T-helper 17 cell (primary cell): Measurements from ENCODE around the gene SKAP2. TPM values are rescaled to one million over a fixed set of nuclear protein-coding genes. Genes with fewer than 3 reads are reported as not detected.

Experiments used
- ATAC-seq: fragments of 150-1000 bp; cut with Tn5 transposase; 2 replicates; pipeline ENCODE4 v1.10.0; 2021; ENCODE audit warnings: mild to moderate bottlenecking, moderate library complexity
- DNase-seq, 3 donors: peaks; one replicate each; pipeline versions ENCODE4 v3.0.0 to v3.0.0-alpha.2; 2020 to 2021
- H3K9me3 ChIP-seq: one replicate; pipeline ENCODE4 v1.7.0; 2013; ENCODE audit warnings: low read length, mild to moderate bottlenecking; ENCODE audit not compliant: control insufficient read depth, poor library complexity, severe bottlenecking
- H3K27ac Mint-ChIP-seq: one replicate; pipeline ENCODE4 v1.8.0; 2022; ENCODE audit warnings: mild to moderate bottlenecking, moderate library complexity, mixed read lengths
- H3K27me3 Mint-ChIP-seq: one replicate; pipeline ENCODE4 v1.8.0; 2022; ENCODE audit warnings: mixed read lengths
- H3K36me3 Mint-ChIP-seq: one replicate; pipeline ENCODE4 v1.8.0; 2022; ENCODE audit warnings: low read depth, mixed read lengths
- H3K4me1 Mint-ChIP-seq: one replicate; pipeline ENCODE4 v1.8.0; 2022; ENCODE audit warnings: mild to moderate bottlenecking, mixed read lengths
- H3K4me3 Mint-ChIP-seq: one replicate; pipeline ENCODE4 v1.8.0; 2022; ENCODE audit warnings: mild to moderate bottlenecking, moderate library complexity, mixed read lengths
- total RNA-seq, 4 donors: library from RNA in 2 of 4; stranded (reverse) in 2 of 4; gene quantifications; one replicate each; pipeline ENCODE4 v1.2.3 and lab custom pipeline; 2022 to 2026

Gene SKAP2
- total RNA-seq, 2 donors from 2014 or later: 5.6 to 13.7 TPM

DNA sequence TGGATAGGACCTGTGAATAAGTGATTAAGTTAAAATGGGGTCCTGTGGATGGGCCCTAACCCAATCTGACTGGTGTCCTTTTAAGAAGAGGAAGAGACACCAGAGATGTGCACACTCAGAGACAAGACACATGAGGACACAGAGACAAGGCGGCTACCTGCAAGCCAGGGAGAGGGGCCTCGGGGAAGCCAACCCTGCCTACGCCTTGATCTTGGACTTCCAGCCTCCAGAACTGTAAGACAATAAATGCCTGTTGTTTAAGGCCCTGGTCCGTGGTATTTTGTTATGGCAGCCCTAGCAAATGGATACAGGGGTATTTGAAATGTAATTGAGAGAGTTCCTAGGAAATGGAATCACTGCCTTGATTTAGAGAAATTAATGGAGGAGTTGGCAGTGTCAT, 225.3 kb downstream of the SKAP2 start:
- Mint-ChIP-seq H3K27me3 (peaks cover 19% of the 10 kb centered on the region), H3K27ac (no peak overlapping the region), H3K4me1 (no peaks in the 10 kb centered on the region), H3K36me3 (no peaks in the 10 kb centered on the region), H3K4me3 (no peak overlapping the region)
- ATAC-seq: no peak
- H3K9me3 ChIP-seq: no peaks in the 10 kb centered on the region
- DNase-seq: no peak

DNA sequence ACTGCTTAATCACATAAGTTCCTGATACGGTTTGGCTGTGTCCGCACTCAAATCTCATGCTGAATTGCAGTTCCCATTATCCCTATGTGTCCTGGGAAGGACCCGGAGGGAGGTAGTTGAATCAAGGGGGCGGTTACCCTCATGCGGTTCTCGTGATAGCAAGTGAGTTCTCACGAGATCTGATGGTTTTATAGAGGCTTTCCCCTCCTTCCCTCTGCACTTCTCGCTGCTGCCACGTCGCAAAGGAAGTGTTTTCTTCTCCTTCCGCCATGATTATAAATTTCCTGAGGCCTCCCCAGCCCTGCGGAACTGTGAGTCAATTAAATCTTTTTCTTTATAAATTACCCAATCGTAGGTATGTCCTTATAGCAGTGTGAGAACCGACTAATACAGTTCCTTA, 226.2 kb downstream of the SKAP2 start:
- no peaks in the 10 kb centered on the region for H3K36me3 Mint-ChIP-seq
- no peak overlapping the region for H3K27ac Mint-ChIP-seq
- H3K4me3 Mint-ChIP-seq: no peak overlapping the region
- peaks cover 21% of the 10 kb centered on the region for H3K27me3 Mint-ChIP-seq
- H3K9me3 ChIP-seq: no peaks in the 10 kb centered on the region
- peaks cover 2% of the 10 kb centered on the region for H3K4me1 Mint-ChIP-seq
- no peak for DNase-seq
- no peak for ATAC-seq

DNA sequence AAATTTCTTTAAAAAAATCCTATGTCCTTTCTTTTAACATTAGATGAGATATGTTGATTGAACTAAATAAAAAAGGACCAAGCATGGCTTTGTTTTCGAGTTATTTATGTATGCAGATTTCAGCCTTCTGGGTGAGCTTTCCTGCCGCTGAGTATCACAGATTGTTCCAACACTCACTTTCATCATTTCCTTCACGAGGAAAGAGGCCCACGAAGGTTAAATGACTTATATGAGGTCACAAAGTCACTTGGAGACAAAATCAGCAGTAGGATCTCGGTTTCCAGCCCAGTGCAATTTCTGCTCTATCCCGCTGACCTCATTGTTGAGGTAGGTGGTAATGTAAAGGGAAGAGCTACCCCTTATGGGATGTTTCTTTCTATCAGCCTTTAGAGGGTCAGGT, 226.8 kb downstream of the SKAP2 start:
- Mint-ChIP-seq H3K4me1 (peaks cover 2% of the 10 kb centered on the region), H3K4me3 (no peak overlapping the region), H3K27me3 (peaks cover 21% of the 10 kb centered on the region), H3K27ac (no peak overlapping the region), H3K36me3 (no peaks in the 10 kb centered on the region)
- no peaks in the 10 kb centered on the region for H3K9me3 ChIP-seq
- no peak for ATAC-seq
- no peak for DNase-seq

GRCh38 chr7:26636808-26637207, 227.6 kb downstream of the SKAP2 start:
- no peaks in the 10 kb centered on the region for H3K36me3 Mint-ChIP-seq
- DNase-seq (no peak), ATAC-seq (no peak)
- H3K4me1 Mint-ChIP-seq: peaks cover 2% of the 10 kb centered on the region
- peaks cover 21% of the 10 kb centered on the region for H3K27me3 Mint-ChIP-seq
- no peak overlapping the region for H3K4me3 Mint-ChIP-seq
- no peaks in the 10 kb centered on the region for H3K9me3 ChIP-seq
- H3K27ac Mint-ChIP-seq: no peak overlapping the region

DNA sequence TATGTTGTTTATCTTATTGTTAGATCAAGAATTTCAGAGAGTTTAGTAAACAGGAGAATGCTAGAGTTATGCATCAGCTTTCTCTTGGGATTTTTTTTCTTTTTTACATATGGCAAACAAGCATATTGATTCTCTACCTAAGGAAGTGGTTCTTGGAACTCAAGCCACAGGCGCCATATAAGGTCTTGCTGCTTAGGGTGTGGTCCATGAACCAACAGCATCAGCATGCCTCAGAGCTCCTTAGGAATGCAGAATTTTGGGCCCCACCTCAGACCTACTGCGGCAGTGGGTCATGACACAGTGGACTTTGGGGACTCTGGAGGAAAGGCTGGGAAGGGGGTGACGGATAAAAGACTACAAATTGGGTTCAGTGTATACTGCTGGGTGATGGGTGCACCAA, 230.8 kb downstream of the SKAP2 start:
- no peaks in the 10 kb centered on the region for H3K9me3 ChIP-seq
- H3K4me1 Mint-ChIP-seq: peaks cover 2% of the 10 kb centered on the region
- ATAC-seq (no peak), DNase-seq (no peak)
- no peaks in the 10 kb centered on the region for H3K36me3 Mint-ChIP-seq
- no peak overlapping the region for H3K27ac Mint-ChIP-seq
- no peak overlapping the region for H3K4me3 Mint-ChIP-seq
- peaks cover 27% of the 10 kb centered on the region for H3K27me3 Mint-ChIP-seq

GRCh38 chr7:26631601-26632000, 232.8 kb downstream of the SKAP2 start:
- peaks cover 2% of the 10 kb centered on the region for H3K4me1 Mint-ChIP-seq
- H3K36me3 Mint-ChIP-seq: no peaks in the 10 kb centered on the region
- no peak for ATAC-seq
- DNase-seq: no peak
- no peaks in the 10 kb centered on the region for H3K9me3 ChIP-seq
- H3K4me3 Mint-ChIP-seq: no peak overlapping the region
- no peak overlapping the region for H3K27ac Mint-ChIP-seq
- peaks cover 27% of the 10 kb centered on the region for H3K27me3 Mint-ChIP-seq

DNA sequence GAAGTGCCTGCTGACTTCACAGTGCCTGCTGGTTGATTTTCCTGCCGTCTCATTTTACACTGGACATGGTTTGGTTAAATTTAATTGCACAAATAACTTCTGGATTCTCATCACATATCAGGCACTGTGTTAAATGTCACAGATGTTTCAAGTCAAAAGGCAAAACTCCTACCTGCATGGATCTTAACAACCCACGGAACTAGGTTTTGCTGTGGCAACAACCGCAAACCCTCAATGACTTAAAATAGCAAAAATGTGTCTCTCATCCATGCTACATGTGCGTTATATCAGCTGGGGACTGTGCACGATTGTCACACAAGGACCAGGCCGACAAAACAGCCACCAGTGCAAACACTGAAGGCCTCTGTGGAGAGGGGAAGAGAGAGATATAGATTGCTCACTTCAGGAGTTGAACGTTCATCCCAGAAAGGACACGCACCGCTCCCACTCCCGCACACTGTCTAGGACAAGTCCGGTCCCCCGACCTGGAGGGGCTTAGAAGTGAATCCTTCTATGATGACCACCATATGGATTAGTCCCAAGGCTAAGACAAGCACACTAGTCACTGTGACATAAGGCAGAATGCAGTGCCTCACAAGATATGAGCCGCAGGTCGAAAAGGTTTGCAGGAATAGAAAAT, 233.3 kb downstream of the SKAP2 start:
- H3K4me1 Mint-ChIP-seq: peaks cover 2% of the 10 kb centered on the region

DNA sequence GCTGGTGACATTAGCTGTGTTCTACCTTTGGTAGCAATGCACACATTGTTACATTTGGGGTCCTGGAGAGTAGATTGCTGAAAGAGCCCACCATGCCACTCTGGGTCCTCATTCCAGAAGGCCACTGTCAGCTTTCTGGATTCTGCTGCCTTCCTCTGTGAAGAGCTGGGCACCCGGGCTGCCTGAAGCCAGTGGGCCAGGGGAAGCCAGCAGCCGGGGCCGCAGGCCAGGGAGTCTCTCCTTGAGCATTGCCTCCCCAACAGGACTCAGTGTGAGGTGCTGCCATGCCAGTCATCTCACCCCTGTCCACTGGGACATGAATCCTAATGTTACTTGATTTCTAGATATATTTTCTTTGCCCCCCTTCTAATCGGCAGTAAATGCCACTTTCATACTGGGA, 234.0 kb downstream of the SKAP2 start:
- H3K9me3 ChIP-seq: no peaks in the 10 kb centered on the region
- ATAC-seq: no peak
- Mint-ChIP-seq H3K27me3 (peaks cover 22% of the 10 kb centered on the region), H3K4me3 (no peak overlapping the region), H3K4me1 (peaks cover 2% of the 10 kb centered on the region), H3K36me3 (no peaks in the 10 kb centered on the region), H3K27ac (no peak overlapping the region)
- no peak for DNase-seq

More for the DNA sequence above, 233.3 kb downstream of the SKAP2 start:
- no peaks in the 10 kb centered on the region for H3K36me3 Mint-ChIP-seq
- no peak overlapping the region for H3K27ac Mint-ChIP-seq
- no peak for DNase-seq
- H3K9me3 ChIP-seq: no peaks in the 10 kb centered on the region
- peaks cover 22% of the 10 kb centered on the region for H3K27me3 Mint-ChIP-seq
- no peak for ATAC-seq
- no peak overlapping the region for H3K4me3 Mint-ChIP-seq

GRCh38 chr7:26629696-26630095, 234.7 kb downstream of the SKAP2 start:
- Mint-ChIP-seq H3K27ac (no peak overlapping the region), H3K27me3 (peaks cover 22% of the 10 kb centered on the region), H3K36me3 (no peaks in the 10 kb centered on the region), H3K4me3 (no peak overlapping the region), H3K4me1 (peaks cover 2% of the 10 kb centered on the region)
- no peaks in the 10 kb centered on the region for H3K9me3 ChIP-seq
- no peak for DNase-seq
- no peak for ATAC-seq

- no peak overlapping the region for H3K27ac Mint-ChIP-seq
- H3K4me3 Mint-ChIP-seq: no peak overlapping the region
- H3K9me3 ChIP-seq: no peaks in the 10 kb centered on the region
- no peaks in the 10 kb centered on the region for H3K4me1 Mint-ChIP-seq
- ATAC-seq (no peak), DNase-seq (no peak)
- no peaks in the 10 kb centered on the region for H3K36me3 Mint-ChIP-seq
- peaks cover 25% of the 10 kb centered on the region for H3K27me3 Mint-ChIP-seq
These were observed 236.5 kb downstream of the SKAP2 start for GRCh38 chr7:26627891-26628341.

GRCh38 chr7:26627221-26627620, 237.2 kb downstream of the SKAP2 start:
- no peak overlapping the region for H3K4me3 Mint-ChIP-seq
- H3K27me3 Mint-ChIP-seq: peaks cover 25% of the 10 kb centered on the region
- H3K36me3 Mint-ChIP-seq: no peaks in the 10 kb centered on the region
- no peaks in the 10 kb centered on the region for H3K9me3 ChIP-seq
- no peak overlapping the region for H3K27ac Mint-ChIP-seq
- no peak for ATAC-seq
- H3K4me1 Mint-ChIP-seq: no peaks in the 10 kb centered on the region
- no peak for DNase-seq

DNA sequence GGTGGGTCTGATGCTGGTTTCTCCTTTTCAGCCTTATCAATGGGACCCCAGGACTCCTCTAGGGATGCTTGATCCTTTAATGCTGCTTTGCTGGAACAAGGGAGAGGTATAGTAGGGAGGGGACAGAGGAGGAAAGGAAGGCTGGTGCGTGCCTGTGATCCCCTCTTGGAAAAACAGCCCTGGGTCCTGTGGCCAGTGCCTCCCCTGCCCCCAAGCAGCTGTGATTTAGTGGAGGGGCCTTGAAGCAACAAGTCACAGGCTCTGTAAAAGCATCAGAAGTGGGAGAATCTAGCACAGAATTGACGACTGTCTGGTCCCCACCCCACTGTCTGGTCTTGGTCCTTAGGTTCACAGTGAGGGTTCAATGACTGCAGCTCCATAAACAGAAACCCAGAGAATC, 237.7 kb downstream of the SKAP2 start:
- DNase-seq (no peak), ATAC-seq (no peak)
- H3K4me1 Mint-ChIP-seq: no peaks in the 10 kb centered on the region
- no peaks in the 10 kb centered on the region for H3K9me3 ChIP-seq
- no peaks in the 10 kb centered on the region for H3K36me3 Mint-ChIP-seq
- no peak overlapping the region for H3K27ac Mint-ChIP-seq
- H3K27me3 Mint-ChIP-seq: peaks cover 25% of the 10 kb centered on the region
- H3K4me3 Mint-ChIP-seq: no peak overlapping the region

- no peak overlapping the region for H3K4me3 Mint-ChIP-seq
- DNase-seq (no peak), ATAC-seq (no peak)
- H3K27me3 Mint-ChIP-seq: peaks cover 25% of the 10 kb centered on the region
- H3K4me1 Mint-ChIP-seq: no peaks in the 10 kb centered on the region
- H3K36me3 Mint-ChIP-seq: no peaks in the 10 kb centered on the region
- no peaks in the 10 kb centered on the region for H3K9me3 ChIP-seq
- no peak overlapping the region for H3K27ac Mint-ChIP-seq
These were observed 238.2 kb downstream of the SKAP2 start for GRCh38 chr7:26626156-26626555.

- Mint-ChIP-seq H3K27ac (no peak overlapping the region), H3K27me3 (peaks cover 22% of the 10 kb centered on the region), H3K4me3 (no peak overlapping the region), H3K36me3 (no peaks in the 10 kb centered on the region), H3K4me1 (no peaks in the 10 kb centered on the region)
- ATAC-seq (no peak), DNase-seq (no peak)
- no peaks in the 10 kb centered on the region for H3K9me3 ChIP-seq
These were observed 239.1 kb downstream of the SKAP2 start for GRCh38 chr7:26625286-26625685.
